22Rv1 (cell line): ENCODE measurements around the gene C17orf78.
A peak's percentile ranks its signal among the peaks of the same experiment; 100 is the strongest.
"Not testable (repeated sequence)": the region's sequence is repeated elsewhere in the genome, so short reads cannot be mapped to it uniquely, and the experiment has no call there.

Experiments
- H3K27ac ChIP-seq: fragments of 450-650 bp; 2 replicates; pipeline ENCODE4 v1.5.1; 2017
- CTCF ChIP-seq: fragments of 450-650 bp; IDR thresholded peaks from 2 replicates; pipeline ENCODE4 v1.5.1; 2017; ENCODE audit warnings: mild to moderate bottlenecking
- ZFX ChIP-seq: fragments of 450-650 bp; IDR thresholded peaks from 2 replicates; pipeline ENCODE4 v1.6.1; 2017; ENCODE audit warnings: antibody characterized with exemption, borderline replicate concordance

Gene C17orf78

GRCh38 chr17:37425268-37425667, 49.5 kb downstream of the C17orf78 start:
- H3K27ac ChIP-seq: no peak overlapping the region
- TF ChIP-seq ZFX (no peak), CTCF (no peak)

GRCh38 chr17:37429039-37429438, 53.3 kb downstream of the C17orf78 start:
- TF ChIP-seq ZFX: no peak
- no peak for TF ChIP-seq CTCF
- H3K27ac ChIP-seq: no peak overlapping the region

GRCh38 chr17:37429453-37429852, 53.7 kb downstream of the C17orf78 start:
- TF ChIP-seq ZFX (no peak), CTCF (no peak)
- no peak overlapping the region for H3K27ac ChIP-seq

- TF ChIP-seq ZFX (no peak), CTCF (no peak)
- no peak overlapping the region for H3K27ac ChIP-seq
These were observed 54.4 kb downstream of the C17orf78 start for GRCh38 chr17:37430051-37430627.

DNA sequence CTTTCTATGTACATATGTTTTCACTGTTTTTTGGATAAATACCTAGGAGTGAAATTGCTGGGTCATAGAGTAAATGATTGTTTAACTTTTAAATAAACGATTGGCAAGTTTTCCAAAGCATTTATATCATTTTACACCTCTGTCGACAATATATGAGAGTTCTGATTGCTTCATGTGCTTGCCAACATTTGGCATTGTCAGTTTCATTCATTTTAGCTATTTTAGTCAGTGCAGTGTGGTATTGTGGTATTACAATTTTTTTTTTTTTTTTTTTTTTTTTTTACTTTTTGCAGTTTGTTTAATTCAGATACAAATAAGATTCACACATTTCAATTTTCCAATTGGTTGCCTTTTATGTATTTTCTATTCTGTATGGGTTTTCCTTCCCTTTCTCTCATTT, 56.9 kb downstream of the C17orf78 start:
- TF ChIP-seq ZFX (no peak), CTCF (no peak)

DNA sequence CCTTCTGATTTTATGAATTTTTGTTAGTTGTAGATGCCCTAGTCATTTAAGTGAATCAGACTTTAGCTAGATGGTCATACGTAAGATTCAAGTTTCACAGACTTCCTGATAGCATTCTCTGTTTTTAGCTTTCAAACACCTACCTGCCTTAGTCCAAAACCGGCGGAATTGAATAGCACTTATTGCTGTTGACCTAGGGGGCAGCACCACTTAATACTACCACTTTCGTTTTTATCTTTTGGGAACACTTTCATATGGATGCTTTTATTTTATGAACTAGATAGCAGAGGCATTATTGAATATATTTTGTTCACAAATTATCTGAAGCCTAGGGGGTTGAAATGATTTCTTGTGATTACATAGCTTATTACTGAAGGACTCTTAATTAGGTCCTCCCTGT, 62.4 kb downstream of the C17orf78 start:
- no peak overlapping the region for H3K27ac ChIP-seq
- TF ChIP-seq ZFX (no peak), CTCF (peak; percentile 26; the same call in 1 of the 2 replicates)

More for the DNA sequence above, 56.9 kb downstream of the C17orf78 start:
- H3K27ac ChIP-seq: no peak overlapping the region

- TF ChIP-seq ZFX: no peak
- no peak for TF ChIP-seq CTCF
- H3K27ac ChIP-seq: no peak overlapping the region
These were observed 64.6 kb downstream of the C17orf78 start for GRCh38 chr17:37440424-37440823.

DNA sequence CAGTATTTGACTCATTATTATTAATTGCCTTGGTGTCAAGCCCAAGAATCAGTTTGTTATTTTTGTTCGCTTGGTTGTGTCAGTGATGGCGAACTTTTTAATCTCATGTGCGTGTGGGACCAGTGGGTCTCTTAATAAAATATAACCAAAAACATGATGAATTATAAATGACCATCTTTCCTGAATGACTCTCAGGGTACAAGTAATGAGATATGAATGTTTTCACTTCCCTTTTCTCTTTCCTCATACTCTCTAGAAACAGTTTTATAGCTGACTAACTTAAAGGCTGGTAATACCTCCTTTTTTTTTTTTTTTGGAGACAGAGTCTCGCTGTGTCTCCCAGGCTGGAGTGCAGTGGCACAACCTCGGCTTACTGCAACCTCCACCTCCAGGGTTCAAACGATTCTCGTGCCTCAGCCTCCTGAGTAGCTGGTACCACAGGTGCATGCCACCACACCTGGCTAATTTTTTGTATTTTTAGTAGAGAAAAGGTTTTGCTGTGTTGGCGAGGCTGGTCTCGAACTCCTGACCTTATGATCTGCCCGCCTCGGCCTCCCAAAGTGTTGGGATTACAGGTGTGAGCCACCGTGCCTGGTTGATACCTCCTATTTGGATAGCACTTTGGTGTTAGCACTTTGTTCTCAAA, 65.7 kb downstream of the C17orf78 start:
- not testable (repeated sequence) for H3K27ac ChIP-seq
